C4-2B (cell line): Measurements from ENCODE around the gene RPS24.

Experiments
- H3K27ac ChIP-seq: fragments of 450-650 bp; 2 replicates; pipeline ENCODE4 v1.5.1; 2017
- ZFX ChIP-seq: fragments of 450-650 bp; IDR thresholded peaks from 2 replicates; pipeline ENCODE4 v1.6.1; 2017
- TF ChIP-seq, protein P1 (sequence below): fragments of 450-650 bp; conservative IDR thresholded peaks from 2 replicates; pipeline ENCODE4 v1.5.1; 2017; ENCODE audit warnings: mild to moderate bottlenecking

The RPS24 gene

DNA sequence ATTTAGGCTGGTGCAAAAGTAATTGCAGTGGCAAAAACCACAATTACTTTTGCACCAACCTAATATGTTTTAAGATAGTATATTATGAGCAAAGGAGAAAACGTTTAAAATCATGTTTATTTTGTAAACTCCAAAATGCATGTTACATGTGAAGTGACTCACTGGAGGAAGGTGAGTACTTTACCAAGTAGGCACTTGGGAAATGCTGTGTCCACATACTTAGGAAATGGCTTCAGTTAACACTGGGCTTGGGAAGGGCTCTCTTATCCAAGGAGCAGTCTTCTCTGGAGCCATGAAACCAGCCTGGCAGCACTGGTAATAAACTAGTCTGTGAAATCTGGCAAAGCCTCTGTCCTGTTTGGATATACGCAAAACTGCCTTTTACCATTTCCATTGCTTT lies 4.4 kb downstream of the RPS24 start:
- TF ChIP-seq, protein P1, sequence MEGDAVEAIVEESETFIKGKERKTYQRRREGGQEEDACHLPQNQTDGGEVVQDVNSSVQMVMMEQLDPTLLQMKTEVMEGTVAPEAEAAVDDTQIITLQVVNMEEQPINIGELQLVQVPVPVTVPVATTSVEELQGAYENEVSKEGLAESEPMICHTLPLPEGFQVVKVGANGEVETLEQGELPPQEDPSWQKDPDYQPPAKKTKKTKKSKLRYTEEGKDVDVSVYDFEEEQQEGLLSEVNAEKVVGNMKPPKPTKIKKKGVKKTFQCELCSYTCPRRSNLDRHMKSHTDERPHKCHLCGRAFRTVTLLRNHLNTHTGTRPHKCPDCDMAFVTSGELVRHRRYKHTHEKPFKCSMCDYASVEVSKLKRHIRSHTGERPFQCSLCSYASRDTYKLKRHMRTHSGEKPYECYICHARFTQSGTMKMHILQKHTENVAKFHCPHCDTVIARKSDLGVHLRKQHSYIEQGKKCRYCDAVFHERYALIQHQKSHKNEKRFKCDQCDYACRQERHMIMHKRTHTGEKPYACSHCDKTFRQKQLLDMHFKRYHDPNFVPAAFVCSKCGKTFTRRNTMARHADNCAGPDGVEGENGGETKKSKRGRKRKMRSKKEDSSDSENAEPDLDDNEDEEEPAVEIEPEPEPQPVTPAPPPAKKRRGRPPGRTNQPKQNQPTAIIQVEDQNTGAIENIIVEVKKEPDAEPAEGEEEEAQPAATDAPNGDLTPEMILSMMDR = no peak
- no peak for TF ChIP-seq ZFX
- H3K27ac ChIP-seq = no peak overlapping the region

DNA sequence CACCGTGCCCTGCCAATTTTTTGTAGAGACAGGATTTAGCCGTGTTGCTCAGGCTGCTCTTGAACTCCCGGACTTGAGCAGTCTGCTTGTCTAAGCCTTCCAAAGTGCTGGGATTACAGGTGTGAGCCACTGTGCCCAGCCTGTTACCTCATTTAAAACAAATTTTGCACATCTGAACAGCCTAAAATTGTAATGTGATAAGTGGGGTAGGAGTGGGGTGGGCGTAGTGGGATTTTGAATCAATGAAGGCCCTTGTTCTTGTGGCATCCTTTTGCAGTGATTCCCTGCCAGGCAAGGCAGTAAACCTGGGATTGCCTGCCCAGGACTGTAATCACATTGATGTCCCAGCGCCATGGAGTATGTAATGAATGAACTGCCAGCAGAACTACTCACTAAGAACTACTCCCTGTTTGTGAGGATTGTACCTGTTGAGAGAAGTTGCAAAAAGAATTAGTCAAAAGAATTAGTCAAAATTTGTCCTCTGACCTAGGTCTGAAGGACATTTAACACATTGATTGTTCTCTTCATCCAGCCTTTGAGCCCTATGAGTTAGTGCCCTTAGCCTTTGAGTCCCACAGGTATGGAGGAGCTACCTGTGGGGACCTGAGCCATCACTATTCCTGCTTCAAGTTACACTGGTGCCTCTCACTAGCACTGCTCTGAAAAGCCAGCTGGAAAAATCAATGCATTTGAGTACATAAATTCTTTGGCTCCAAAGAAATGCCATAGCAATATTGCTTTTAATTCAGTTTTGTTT lies 5.3 kb downstream of the RPS24 start:
- no peak overlapping the region; the same call in 1 of the 2 replicates for H3K27ac ChIP-seq
- no peak for TF ChIP-seq ZFX
- TF ChIP-seq, protein P1 = no peak

DNA sequence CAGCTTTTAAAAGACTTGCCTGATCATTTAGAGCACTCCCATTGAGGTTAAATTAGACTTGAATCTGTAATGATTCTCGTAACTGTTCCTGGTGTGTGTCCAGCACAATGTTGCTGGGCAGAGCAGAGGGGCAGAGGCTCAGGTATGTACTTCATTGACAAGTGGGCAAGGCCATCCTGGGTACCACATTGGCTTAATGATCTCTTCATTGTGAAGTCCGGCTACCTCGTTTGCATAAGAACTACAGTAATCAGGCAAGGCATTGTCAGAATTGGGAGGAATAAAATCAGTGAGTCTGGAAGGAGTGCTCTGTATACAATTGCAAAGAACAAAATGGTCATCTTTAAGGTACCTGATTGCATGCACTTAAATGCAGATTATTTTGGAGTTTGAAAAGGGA lies 6.1 kb downstream of the RPS24 start:
- no peak overlapping the region for H3K27ac ChIP-seq
- TF ChIP-seq ZFX = no peak
- TF ChIP-seq, protein P1 = no peak

DNA sequence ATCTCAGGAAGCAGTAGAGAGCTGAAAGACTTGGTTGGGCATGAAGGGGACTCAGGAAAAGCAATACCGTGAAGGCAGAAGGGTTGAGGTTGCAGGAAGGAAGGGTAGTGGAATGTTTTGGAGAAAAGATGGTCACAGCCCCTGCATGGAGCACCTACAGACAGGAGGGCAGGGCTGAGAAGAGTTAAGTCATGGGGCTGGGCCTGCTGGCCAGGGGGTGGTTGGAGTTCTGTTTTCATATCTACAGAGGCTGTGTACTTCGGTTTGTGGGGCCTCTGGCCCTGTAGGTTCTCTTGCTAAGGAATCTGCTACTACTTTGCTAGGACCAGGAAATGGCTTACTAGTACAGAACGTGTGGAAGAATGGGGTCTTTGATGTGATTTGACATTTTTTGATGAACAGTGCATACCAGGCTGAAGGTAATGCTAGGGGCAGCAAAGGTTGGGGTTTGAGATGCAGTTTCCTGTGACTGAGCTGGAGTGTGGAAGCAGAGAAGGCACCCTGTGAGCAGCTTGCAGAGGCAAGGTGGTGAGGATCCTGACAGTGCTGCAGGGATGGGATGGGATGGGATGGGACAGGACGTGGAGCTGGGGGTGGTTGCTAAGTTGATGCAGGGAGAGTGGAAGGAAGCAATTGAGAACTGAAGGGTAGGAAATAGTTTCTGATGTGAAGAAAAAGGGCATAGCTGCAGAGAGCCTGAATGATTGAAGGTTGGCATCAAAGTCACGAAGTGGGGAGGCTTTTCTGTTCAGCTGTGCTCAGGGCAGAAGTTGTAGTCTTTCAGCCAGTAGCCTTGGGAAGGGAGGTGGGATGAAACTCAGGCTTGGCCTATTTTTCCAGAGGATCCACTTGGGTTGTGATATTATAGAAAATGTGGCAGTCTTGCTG lies 7.8 kb downstream of the RPS24 start:
- peak overlapping the region; percentile 20 for H3K27ac ChIP-seq
- TF ChIP-seq ZFX = no peak
- TF ChIP-seq, protein P1 = no peak

DNA sequence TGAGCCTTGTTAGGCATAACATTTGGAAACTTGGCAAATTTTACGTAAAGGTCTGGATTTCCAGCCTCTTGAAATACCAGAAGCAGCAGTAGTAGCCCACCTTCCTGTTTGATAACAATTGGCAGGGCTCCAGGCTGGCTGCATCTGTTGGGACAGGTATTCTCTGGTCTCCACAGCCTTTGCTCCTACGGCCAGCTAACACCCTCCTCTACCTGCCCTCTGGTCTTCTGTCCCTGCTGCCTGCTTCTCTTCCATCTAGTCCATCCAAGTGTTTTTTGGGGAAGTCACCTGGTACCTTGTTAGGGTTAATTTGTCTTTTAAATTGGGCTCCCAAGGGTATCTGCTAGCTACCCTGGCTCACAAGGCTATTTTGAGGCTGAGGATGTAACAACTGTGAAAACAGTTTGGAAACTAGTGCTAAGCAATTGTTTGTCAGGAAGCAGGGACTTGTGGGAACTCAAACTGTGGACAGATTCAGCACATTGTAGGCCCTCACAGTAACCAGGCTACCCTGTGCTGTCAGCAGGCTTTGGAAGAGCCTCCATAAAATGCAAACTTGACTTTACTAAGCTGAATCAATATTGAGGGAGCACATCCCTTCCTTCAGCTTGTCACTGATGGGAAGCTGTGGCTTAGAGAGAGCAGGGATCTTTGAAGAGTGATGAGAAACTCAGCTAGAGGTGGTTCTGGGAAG lies 8.5 kb downstream of the RPS24 start:
- TF ChIP-seq, protein P1 = no peak
- no peak for TF ChIP-seq ZFX
- peak overlapping the region; percentile 20; the same call in 1 of the 2 replicates for H3K27ac ChIP-seq

DNA sequence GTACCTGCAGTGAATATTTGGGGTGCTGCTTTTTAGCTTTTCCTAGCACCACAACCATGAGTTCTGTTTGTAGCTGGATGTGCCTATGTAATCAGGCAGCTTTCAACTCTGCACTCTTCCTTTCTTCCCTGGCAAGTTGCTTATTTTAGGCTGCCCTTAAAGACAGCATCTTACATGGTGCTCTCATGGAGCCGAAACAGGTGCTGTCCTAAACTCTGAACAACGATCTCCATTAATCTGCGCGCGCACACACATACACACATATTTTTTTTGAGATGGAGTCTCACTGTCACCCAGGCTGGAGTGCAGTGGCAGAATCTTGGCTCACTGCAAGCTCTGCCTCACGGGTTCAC lies 9.1 kb downstream of the RPS24 start:
- TF ChIP-seq, protein P1 = no peak
- no peak for TF ChIP-seq ZFX
- no peak overlapping the region; the same call in 1 of the 2 replicates for H3K27ac ChIP-seq
